T-helper 1 cell treated with Interleukin-12 subunit alpha and Interleukin-12 subunit beta and Interleukin-4 antibody, amounts not matched to agents 30 ng/mL and 1 ng/mL, for 36 hours (primary cell): ENCODE measurements around the gene SBNO1. TPM values are rescaled to one million over a fixed set of nuclear protein-coding genes. Genes with fewer than 3 reads are reported as not detected.
"Not testable (repeated sequence)": the region's sequence is repeated elsewhere in the genome, so short reads cannot be mapped to it uniquely, and the experiment has no call there.

ENCODE experiments used
- intact Hi-C: fragments of 100-400 bp; cut with micrococcal nuclease; formaldehyde crosslinking; loops from one replicate; pipeline ENCODE4 v1.15.1; 2024
- total RNA-seq: library from RNA; stranded (reverse); gene quantifications from 2 replicates; pipeline ENCODE4 v1.2.3, GENCODE V29; 2022

SBNO1 gene
- total RNA-seq, 1 donor from 2014 or later, result 44.1 TPM

DNA sequence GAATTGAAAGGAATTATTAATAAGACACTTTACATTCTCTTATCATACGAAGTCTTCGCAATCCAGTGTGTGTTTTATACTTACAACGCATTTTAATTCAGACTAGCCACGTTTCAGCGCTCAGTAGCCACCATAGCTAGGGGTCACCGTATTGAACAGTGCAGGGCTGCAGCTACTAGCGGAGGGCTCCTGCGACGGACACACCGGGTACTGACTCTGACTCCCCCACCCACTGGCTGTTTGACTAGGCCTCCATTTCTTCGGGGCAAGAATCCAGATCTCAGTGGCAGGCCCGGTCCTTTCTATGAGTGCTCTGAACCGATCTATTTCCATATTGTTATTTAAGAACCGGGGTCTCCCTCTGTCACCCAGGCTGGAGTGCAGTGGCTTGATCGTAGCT, 91.5 kb downstream of the SBNO1 start:
- intact Hi-C loops, result no loop called here

DNA sequence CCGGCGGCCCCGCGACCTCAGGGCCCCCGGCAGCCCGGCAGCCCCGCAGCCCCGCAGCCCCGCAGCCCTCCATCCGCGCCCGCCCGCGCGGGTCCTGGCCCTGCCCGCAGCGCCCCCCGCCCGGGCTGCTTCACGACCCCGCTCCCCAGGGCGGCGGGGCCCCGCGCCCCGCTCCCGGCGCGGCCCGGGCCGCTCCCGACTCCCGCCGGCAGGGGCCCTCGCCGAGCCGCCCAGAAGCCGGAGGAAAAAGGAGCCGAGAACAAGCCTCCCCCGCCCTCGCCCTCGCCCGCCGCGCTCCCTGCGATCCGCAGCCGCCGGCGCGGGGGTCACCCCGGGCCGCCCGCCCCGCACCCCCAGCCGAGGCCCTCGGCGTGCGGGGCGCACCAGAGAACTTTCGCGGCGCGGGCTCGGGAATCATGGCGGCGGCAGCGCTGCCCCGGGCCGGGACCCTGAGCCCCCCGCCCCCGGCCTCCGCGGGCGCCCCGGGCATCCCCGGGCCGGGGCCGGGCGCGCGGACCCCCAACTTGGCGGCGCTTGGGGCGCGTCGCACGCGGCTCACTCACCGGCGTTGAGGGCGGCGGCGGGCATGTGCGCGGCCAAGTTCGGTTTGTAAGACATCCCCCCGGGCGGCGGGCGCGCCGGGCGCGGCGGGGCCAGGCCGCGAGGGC, 93.5 kb downstream of the SBNO1 start:
- intact Hi-C loops, result loop anchor here (1.0 to 2.0 kb wide), 6 partner anchors 38 to 348 kb away; partner anchors contain the start of genes DDX55, MPHOSPH9, MTRFR and SNRNP35

DNA sequence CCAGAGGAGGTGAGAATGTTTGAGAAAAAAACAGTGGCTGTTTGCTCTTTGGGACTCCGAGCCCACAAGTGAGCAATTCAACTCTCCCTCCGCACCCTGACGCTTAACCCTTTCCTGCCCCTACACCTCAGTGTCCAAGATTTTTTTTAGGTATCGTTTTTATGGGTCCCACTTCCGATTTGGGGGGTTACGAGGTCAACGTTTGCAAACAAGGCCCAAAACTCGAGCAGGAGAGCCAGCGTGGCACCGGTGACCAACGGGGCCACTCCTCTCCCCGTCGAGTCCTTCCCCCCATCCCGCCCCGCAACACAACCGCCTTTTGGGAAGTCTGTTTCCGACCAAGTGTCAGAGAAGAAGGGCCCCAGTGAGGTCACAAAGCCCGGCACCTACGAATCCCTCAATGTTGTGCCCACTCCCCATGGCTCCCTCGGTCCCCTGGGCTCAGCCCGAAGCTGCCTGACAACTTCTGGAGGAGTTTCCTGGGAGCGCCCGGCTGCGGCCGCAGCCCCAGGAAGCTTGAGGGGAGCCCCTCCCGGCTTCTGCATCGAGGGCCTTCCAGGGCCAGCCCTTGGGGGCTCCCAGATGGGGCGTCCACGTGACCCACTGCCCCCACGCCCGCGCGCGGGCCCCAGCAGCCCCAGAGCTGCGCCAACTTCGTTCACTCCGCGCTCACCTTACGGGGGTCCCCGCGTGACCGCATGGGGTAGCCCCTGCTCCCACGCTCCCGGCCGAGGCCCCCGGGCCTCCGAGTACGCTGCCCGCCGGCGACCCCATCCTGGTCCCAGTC, 94.2 kb downstream of the SBNO1 start:
- intact Hi-C loops, result loop anchor here (2.0 kb wide), 3 partner anchors 38 to 348 kb away; partner anchors contain the start of genes MPHOSPH9, MTRFR and SNRNP35

DNA sequence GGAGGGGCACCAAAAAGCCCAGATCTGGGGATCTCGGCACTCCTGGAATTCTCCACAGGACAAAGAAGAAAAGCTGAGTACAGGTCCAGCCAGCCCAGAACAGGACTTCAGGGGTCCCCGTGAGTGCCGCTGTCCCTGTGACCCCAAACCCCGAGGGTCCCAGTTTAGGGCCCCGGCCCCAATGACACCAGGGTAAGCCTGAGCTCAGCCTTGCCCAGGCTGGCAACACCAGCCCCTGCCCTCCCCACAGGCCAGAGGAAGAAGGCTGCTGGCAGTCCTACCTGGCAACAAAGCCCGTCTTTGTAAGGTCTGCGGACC, 94.8 kb downstream of the SBNO1 start:
- intact Hi-C loops, result loop anchor here (2.0 kb wide), 4 partner anchors 31 to 349 kb away; partner anchors contain the start of genes MPHOSPH9, MTRFR and SNRNP35

DNA sequence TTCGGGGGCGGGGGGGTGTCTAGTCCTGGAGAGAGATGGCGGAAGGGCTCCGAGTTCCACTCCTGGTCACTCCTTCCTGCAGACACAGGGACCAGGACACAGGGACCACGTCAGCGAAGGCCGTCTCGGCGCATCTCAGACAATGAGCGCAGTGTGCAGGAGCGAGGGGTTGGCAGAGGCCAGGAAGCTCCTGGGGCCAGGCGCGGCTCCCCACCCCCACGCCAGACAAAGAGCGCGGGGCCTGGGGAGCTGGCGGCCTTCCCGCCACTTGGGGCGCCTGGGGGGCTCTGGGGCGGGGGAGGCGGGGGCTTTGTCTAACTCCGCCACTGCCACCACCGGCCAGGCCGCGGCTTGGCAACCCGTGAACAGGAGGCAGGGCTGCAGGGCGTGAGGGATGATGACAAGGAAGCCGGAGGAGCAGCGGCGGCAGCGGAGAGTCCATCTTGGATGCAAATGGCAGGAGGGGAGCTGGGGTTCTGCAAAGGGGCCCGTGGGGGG, 95.2 kb downstream of the SBNO1 start:
- intact Hi-C loops, result loop anchor here (2.0 kb wide), 1 partner anchor 31 kb away; no protein-coding TSS in a partner anchor

DNA sequence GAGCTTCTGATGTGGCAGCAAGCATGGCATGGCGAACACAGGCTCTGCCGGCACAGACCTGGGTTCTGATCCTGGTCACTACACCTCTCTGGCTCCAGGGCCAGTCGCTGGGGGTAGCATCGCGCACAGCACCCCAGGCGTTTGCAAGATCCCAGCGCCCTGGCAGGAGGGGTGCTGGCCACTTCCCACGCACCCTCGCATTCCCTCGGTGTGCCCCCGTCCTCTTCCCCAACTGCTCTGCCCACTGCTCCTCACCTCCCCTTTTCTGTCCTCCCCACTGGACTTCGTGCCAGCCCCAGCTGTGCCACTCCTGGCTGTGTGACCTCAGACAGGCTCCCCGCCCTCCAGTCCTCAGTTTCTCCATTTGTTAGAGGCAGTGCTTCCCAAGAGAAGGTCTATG, 95.8 kb downstream of the SBNO1 start:
- intact Hi-C loops, result loop anchor here (2.0 kb wide), 1 partner anchor 30 kb away; no protein-coding TSS in a partner anchor

DNA sequence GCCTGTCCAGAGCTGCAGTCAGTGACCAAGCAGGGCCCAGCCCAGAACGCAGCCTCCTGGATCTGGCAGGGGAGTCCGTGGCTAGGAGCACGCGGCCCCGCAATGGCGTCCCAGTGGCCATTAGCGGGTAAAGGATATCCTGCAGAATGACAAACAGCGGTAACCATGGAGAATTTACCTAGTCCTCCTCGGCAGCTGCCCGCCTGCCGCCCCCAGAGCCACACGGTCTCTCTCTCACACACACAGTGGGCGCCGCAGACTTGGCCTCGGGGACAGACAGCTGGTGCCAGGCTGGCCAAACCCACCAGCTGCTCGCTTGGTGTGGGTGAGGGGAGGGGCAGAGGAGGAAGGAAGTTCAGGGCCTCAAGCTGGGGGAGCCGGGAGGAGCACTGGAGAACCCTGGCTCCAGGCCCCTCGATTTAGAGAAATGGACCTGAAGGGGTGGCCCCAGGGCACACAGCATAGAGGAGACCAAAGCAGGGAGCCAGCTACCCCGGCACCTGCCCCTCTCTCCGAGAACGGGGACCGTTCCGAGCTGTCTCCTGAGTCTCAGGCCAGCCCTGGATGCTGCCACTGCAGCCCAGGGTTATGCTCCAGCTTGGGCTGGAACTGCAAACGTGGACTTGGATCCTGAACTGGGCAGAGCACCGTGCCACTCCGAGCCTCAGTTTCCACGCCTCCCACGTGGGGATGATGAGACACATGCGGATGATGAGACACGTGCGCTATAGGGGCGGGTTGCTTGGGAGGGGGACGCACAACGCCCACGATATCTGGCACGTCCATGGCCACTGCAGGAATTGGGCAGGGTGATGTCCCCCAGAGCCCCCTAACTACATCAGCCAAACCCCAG, 96.4 kb downstream of the SBNO1 start:
- intact Hi-C loops, result loop anchor here (2.0 kb wide), 1 partner anchor 29 kb away; no protein-coding TSS in a partner anchor

DNA sequence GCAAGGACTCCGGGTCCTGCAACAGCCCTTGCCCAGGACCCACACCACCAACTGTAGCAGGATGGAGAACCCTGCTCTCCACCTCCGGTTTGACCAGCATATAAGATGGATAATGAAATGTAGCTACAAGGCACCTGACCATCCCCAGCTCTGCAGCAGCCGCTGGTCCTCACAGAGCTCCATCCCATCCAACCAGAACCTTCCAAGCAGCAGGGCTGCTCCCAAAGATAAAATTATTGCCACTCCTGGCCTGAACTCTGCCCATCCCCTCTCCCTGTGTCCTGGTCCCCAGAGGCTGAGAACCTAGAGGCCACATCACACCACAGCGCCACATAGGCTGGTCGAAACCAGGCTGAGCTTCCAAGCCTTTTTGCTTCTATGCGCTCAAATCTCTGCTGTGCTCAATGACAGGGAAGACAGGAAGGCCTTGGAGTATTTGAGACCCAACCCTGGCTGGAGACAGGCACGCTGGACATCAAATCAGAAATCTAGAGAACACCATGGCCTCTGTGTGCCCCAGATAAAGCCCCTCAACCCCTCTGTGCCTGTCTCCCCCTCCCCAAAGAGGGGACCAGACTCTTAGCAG, 97.2 kb downstream of the SBNO1 start:
- intact Hi-C loops, result no loop called here

DNA sequence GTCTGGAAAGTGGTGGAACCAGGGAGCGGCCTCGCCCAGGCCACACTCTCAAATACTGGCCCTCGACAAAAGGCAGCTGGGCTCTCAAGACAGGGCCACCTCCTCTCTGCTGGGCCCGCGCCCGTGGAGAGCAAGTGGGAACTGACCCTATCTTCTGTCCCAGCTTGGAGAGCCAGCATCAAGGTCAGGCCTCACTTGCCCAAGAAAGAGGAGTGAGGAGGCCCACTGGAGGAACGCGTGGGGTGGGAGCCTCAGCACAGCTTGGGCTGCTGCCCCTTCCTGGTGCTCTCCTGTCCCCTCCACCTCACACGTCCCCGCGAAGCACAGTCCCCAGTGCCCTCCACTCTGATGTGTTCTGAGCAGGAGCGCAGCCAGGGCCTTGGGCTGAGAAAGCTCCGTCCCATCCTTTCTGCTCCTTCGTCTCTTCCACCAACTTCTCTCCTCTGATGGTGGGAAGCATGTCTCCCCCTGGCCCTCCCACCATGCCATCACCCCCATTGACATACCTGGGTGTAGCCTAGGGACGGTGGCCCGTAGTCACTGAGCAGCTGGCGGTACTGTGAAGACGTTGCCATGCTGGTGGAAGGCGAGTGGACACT, 97.9 kb downstream of the SBNO1 start:
- intact Hi-C loops, result no loop called here

DNA sequence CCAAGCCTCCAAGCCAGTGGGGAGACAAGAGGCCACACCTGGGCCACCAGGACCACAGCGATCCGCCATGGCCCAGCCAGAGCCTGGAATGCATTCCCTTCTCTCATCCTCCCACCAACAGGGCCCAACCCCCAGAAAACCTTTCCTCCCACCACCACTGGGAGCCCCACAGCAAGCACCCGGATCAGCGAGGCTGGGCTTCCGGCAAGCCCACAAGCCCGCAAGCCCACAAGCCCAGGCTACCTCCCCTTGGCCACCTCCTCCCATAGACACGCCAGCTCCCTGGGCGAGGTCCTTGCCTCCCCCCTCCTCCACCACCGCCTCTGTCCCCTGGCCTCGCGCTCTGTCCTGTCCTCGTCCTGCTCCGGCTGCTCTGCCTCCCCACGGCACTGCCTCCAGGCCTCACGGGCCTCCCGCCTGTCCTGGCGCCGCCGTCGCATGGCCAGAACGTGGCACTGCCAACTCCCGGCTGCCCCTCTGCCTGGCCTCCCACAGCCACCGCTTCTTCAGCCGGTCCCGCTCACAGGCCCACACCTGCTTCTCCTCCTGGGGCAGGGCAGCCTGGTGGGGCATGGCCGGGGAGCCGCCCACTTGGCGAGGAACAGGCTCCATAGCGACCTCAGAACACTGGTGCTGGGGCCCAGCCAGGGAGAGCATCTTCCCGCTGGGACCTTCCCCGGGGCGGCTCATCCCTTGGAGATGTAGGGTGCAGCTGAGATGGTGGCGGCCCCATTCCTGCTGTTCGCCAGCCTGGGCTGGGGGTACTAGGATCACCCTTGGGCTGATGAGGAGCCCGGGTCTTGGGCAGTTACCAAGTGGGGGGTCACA, 98.6 kb downstream of the SBNO1 start:
- intact Hi-C loops, result no loop called here

DNA sequence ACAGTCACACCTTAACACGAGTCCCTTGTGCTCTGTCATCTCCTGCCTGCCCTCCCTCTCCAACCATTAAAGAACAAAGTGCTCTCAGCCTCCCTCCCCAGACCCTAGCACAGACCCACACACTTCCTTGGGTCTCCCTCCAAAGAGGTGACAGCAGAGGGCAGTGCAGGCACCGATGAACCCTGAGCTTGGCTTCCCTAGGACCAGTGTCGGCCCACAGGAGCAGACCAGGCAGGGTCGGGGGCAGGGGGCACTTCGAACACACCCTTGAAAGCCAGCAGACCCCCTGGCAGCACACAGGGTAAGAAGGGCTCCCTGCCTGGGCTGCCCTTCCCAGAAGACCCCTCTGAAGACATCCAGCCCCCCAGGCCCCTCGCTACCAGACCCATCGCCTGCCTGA, 100.0 kb downstream of the SBNO1 start:
- intact Hi-C loops, result no loop called here

DNA sequence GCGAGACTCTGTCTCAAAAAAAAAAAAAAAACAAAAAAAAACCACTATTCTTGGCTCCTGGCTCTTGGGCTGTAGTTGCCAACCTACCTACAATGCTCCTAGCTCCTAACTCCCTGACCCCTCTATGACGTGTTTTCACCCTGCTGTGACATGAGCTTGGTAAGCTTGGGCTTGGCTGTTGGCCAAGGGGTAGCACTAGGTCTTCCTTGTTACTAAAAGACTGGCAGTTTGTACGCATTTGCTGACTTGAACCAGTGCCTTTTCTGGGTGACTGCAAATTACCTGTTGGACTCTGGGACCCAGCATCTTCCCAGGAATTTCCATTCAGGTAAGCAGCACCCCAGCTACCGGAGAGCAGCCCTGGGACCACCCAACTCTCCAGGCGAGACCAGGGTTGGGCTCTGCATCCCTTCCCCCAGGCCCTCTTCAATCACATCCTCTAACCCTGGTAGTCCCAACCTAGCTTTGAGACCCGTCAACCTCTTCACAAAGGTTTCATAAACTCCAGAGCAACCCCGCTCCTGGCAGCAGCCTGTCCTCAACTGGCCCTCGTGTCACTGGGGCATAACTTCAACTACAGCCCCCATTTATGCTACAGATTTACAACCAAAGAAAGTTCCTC, 101.3 kb downstream of the SBNO1 start:
- intact Hi-C loops, result no loop called here

DNA sequence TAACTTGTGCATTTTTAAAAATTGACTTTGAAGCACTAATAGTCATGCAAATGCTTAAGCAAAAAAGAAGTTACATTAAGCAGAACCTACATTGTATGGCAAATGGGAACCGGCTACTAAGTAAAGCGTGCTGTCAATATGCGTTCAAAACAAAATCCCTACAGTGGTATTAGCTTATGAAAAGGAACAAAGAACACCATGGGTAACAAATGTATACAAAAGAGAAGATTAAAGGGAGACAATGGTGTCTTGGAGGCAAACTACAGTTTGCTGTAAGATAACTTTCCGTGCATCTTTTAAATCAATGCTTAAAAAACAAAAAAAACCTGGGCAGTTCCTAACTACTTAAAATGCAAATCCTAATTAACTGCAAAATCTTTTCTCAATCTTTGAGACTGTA, 103.5 kb downstream of the SBNO1 start:
- intact Hi-C loops, result no loop called here

DNA sequence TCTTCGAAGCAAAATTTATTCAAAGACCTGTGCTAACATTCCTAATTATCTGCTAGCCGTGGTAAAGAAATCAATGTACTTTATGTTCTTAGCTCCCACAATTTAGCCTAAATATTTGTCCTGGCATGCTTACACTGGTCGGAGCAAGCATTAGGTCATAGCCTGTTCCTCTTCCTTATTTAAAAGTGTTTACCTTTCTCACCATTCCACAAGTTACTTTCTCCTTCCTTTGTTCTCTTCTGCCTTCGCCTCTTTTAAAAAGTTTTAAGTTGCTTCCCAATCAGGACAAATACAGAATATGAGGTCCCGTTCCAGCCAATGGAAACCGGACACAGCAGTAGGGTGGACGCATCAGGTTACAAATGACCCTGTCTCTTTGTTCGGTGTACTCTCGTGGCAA, 104.6 kb downstream of the SBNO1 start:
- intact Hi-C loops, result no loop called here

DNA sequence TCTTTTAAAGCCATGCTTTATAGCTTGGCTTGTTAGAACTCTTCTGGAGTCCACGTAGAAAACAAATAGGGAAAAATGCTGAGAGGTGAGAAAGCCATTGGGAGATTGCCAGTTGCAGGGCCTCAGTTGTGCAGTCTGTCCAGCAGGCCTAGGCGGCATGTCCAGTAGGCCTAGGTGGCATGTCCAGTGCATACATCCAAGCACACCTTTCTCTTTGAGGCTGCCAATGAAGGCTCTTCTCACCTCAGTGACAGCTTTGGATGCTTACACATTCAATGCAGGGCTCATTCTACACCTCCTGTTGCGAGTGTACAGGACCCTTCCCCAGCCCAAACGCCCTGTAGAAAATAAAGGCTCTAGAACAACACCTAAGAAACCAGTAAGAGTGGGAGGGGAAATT, 106.1 kb downstream of the SBNO1 start:
- intact Hi-C loops, result no loop called here

DNA sequence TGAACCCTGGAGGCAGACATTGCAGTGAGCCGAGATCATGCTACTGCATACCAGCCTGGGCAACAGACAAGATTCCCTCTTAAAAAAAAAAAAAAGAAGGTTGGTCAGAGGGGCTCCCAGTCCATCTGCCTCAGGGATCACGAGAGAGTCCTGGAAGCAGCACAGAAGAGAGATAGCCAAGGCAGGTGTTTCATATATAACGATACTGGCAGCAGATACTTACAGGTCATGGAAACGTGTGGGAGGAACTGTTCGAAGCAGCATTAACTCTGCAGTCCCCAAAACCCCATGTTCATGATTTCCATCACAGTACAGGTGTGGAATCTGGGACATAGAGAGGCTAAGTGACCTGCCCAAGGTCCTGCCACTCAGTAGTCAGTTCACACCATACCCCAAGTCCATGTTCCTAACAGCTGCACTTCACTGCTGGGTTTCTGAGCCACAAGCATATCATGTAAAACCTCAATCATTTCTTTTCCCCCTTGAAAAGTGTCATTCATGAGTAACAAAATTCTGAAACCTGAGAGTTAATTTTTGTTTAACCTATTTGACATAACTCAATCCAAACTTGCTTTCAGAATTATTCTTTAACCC, 109.7 kb downstream of the SBNO1 start:
- intact Hi-C loops, result no loop called here

DNA sequence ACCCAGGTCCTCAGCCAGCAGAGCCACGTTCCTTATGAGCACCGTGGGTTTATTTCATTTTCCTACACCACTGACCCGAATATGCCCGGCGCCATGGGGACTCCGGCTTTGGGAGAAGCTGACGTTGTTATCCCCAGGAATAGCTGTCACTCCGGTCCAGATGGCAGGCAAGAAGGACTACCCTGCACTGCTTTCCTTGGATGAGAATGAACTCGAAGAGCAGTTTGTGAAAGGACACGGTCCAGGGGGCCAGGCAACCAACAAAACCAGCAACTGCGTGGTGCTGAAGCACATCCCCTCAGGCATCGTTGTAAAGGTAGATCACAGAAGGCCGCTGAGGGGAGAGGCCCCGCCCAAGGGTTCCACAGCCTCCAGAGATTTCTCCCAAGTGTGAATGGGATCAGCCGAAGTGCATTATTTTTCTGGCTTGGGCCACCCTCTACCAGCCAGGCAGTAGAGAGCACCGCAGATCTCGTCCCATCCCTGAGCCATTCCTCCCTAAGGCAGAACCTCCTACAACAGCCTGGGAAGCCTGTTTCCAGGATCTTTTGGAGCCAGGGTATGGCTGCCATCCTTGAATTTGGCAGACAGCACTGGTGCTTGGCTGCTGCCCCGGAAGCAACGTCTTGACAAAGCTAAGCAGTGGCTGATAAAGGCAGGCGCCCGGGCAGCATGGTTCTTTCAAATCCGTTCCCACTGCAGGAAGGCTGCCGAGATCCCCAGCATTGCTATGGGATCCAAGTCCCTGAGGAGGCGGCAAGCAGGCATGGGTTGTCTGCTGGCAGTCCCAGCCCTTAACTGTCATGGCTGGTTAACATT, 110.8 kb downstream of the SBNO1 start:
- intact Hi-C loops, result no loop called here

DNA sequence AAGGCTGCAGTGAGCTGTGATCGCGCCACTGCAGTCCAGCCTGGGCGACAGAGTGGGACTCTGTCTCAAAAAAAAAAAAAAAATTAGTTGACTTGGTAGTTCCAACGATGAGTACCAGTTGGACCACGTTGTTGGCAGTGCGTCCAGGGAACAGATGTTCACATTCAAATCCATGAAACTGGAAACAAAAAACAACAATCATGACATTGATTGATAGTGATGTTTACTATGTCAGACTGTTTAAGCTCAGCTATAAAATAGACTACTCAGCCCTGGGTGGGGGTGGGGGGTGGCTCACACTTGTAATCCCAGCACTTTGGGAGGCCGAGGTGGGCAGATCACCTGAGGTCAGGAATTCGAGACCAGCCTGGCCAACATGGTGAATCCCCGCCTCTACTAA, 112.3 kb downstream of the SBNO1 start:
- intact Hi-C loops, result not testable (repeated sequence)
